Esophagus (tissue), 2 donors: Measurements from ENCODE around the gene MYRIP. TPM values are rescaled to one million over a fixed set of nuclear protein-coding genes. Genes with fewer than 3 reads are reported as not detected.

Experiments
- H3K27ac ChIP-seq, 2 donors: one replicate each; pipeline ENCODE4 v1.5.1; 2013; ENCODE audit warnings: low read depth in 2 of 2, mild to moderate bottlenecking in 2 of 2, inconsistent platforms in 1 of 2, low read length in 1 of 2, moderate library complexity in 1 of 2
- H3K27me3 ChIP-seq, 2 donors: one replicate each; pipeline ENCODE4 v1.6.1; 2013; ENCODE audit warnings: low read length in 2 of 2, control low read depth in 1 of 2, mild to moderate bottlenecking in 1 of 2; ENCODE audit not compliant: insufficient read depth in 2 of 2, control insufficient read depth in 1 of 2
- H3K36me3 ChIP-seq, 2 donors: one replicate each; pipeline ENCODE4 v1.6.1; 2013; ENCODE audit warnings: low read length in 1 of 2; ENCODE audit not compliant: control insufficient read depth in 2 of 2, insufficient read depth in 2 of 2
- H3K4me1 ChIP-seq, 2 donors: one replicate each; pipeline ENCODE4 v1.6.1; 2013; ENCODE audit warnings: low read length in 1 of 2; ENCODE audit not compliant: control insufficient read depth in 2 of 2, insufficient read depth in 2 of 2
- H3K4me3 ChIP-seq, 2 donors: one replicate each; pipeline ENCODE4 v1.5.1; 2013; ENCODE audit warnings: low read length in 2 of 2, mild to moderate bottlenecking in 2 of 2, low read depth in 1 of 2, moderate library complexity in 1 of 2
- H3K9me3 ChIP-seq, 2 donors: one replicate each; pipeline ENCODE4 v1.6.1; 2013; ENCODE audit warnings: mild to moderate bottlenecking in 2 of 2, low read depth in 1 of 2, low read length in 1 of 2, moderate library complexity in 1 of 2; ENCODE audit not compliant: control insufficient read depth in 2 of 2, insufficient read depth in 1 of 2
- WGBS, 2 donors: extraction: QIAGEN DNeasy Blood & Tissue Kit; methylation state at CpG; one replicate each; pipeline ENCODE4 v1.1.7; 2013; 5-methylcytosine and 5-hydroxymethylcytosine counted together
- polyA plus RNA-seq, 2 donors: library from polyadenylated mRNA; stranded (reverse); fragments of 200-250 nt; gene quantifications; one replicate each; pipeline ENCODE4 v1.2.3, GENCODE V29; 2013
- donor health status: healthy with polysubstance abuse.
- donor health status: Bipolar disorder and iron deficiency.

The MYRIP gene
- polyA plus RNA-seq, 2 donors: 0.29 to 0.55 TPM

DNA sequence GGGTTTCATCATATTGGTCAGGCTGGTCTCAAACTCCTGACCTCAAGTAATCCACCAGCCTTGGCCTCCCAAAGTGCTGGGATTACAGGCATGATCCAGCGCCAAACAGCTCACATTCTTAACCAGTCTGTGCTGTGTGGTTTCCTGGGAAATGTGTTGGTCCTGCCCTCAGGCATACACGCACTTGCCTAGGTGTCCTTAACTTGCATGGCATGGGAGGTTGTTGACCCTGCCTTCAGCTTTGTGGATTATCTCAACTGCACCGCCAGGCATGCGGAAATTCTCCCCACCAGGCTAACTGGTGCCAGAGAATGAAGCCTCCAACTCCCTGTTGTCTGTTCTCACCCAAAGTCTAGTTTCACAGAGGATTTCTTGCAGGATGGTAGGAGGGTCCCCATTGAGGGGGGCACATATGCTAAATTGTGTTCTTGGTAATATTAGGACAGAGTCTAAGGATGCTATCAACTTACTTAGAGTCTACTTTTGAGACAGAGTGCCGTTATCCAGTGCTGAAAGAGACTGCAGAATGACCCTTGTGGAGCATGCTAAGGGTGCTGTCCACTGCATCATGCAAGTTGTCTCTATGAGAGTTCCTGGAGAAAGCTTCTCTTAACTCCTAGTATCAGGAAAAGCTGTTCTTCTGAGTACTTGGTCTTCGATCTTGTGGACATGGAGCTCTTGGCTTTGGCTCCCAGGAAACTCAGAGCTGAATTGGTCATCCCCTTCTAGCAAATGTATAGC is 438.5 kb downstream of the MYRIP start:
- Histone ChIP-seq H3K36me3 (peaks cover 0 to 2% of the 10 kb centered on the region in 2 donors), H3K27ac (no peak overlapping the region), H3K4me1 (no peaks in the 10 kb centered on the region), H3K9me3 (peaks cover 0 to 3% of the 10 kb centered on the region in 2 donors), H3K27me3 (no peaks in the 10 kb centered on the region), H3K4me3 (no peak overlapping the region)
- WGBS, 2 donors: 93 to 94% methylated on average over 6 of the region's 6 CpGs

DNA sequence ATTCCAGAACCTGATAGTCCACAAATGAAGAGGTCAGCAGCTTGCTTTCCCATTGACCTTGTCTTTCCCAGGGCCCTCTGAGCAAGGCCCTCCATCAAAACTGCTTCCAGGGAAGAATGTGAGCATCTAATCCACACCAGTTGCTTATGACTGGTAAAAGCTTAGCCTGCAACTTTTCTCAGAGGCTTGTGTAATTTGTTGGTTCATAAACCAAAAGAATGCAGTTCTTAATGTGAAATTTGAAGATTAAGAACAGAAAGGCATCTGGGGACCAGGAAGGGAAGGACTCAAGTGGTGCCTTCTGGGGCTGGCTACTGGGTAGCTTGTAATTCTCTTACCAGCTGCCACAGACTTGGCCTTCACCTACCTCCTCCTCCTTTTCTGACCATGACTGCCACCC is 439.2 kb downstream of the MYRIP start:
- Histone ChIP-seq H3K27ac (no peak overlapping the region), H3K27me3 (no peaks in the 10 kb centered on the region), H3K4me3 (no peak overlapping the region), H3K36me3 (peaks cover 0 to 2% of the 10 kb centered on the region in 2 donors), H3K9me3 (peaks cover 0 to 3% of the 10 kb centered on the region in 2 donors), H3K4me1 (no peaks in the 10 kb centered on the region)

DNA sequence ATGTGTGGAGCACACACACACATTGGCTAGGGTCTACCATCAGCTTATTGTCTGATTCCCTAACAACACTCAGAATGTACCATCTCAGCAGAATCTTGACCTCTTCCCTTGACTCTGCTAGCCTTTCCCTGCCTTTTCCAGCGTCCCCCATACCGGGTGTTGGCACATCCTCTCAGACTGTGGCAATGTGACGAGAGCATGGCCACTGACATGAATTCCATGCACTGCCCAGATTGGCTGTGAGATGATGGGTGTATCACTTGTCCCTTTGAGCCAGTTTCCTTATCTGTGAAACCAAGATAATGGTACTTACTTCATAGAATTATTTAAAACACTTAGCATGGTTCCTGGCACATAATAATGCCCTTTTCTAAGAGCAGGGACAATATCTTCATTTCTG is 439.8 kb downstream of the MYRIP start:
- Histone ChIP-seq H3K27me3 (no peaks in the 10 kb centered on the region), H3K4me1 (no peaks in the 10 kb centered on the region), H3K9me3 (peaks cover 0 to 3% of the 10 kb centered on the region in 2 donors), H3K36me3 (peaks cover 0 to 2% of the 10 kb centered on the region in 2 donors), H3K4me3 (no peak overlapping the region), H3K27ac (no peak overlapping the region)
- WGBS, 2 donors: 87 to 95% methylated on average over 3 of the region's 3 CpGs

DNA sequence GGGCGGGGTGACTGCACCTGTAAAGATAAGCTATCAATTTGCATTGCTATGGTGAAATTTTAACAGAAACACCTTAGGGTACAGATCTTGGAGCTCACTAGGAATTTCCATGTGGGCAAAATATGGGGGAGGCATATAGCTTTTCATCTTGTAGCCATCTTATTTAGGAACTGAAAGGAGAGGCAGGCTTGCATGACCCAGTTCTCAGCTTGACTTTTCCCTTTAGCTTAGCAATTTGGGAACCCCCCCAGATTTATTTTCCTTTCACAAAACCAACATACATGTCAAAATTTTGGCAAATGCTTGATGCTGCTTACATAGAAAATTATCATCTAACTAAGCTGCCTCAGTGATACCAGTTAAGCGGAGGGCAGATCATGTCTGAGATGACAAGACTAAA is 445.1 kb downstream of the MYRIP start:
- 86 to 93% methylated on average over 2 of the region's 2 CpGs for WGBS, 2 donors
- H3K9me3 ChIP-seq: no peaks in the 10 kb centered on the region
- no peak overlapping the region for H3K27ac ChIP-seq
- no peaks in the 10 kb centered on the region for H3K4me1 ChIP-seq
- no peak overlapping the region for H3K4me3 ChIP-seq
- no peaks in the 10 kb centered on the region for H3K27me3 ChIP-seq
- H3K36me3 ChIP-seq: no peaks in the 10 kb centered on the region

DNA sequence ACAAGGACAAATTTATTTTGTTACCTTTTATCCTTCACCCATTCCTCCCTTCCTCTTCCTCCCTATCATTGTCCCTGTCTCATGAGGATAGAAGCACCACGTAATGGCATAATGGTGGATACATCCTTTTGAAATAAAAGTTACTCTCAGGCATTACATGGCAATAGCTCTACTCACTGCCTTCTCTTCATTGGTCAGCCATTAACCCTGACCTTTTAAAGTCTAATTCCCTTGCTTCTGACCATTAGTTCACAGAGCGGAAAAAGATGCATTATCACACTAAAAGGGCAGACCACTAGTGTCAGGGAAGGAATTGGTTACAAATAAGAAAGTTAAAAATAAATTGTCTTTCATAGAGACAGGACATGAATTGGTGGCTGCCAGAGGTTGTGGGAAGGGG is 445.5 kb downstream of the MYRIP start:
- H3K9me3 ChIP-seq: no peaks in the 10 kb centered on the region
- no peak overlapping the region for H3K27ac ChIP-seq
- H3K4me1 ChIP-seq: no peaks in the 10 kb centered on the region
- H3K4me3 ChIP-seq: no peak overlapping the region
- WGBS, 2 donors: 88 to 93% methylated on average over 2 of the region's 2 CpGs
- no peaks in the 10 kb centered on the region for H3K27me3 ChIP-seq
- H3K36me3 ChIP-seq: no peaks in the 10 kb centered on the region

DNA sequence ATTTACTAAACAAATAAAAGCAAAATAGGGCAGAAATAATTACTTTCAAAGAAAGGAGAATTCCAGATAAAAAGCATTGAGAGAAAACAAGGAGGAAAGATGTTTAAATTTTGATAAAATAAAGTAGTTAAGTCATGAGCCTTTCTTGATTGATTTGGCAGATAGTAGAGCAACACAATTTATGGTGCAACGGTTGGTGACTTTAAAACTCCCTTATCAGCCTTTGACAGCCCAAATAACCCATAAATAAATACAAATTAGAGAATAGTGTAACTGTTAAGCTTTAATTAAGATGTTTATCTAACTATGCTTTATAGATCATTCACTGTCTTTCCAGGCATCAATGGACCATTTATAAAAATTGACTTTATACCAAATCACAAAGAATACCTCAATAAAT is 446.1 kb downstream of the MYRIP start:
- 39 to 56% methylated on average over 1 of the region's 1 CpG for WGBS, 2 donors
- no peak overlapping the region for H3K27ac ChIP-seq
- H3K4me3 ChIP-seq: no peak overlapping the region
- no peaks in the 10 kb centered on the region for H3K36me3 ChIP-seq
- no peaks in the 10 kb centered on the region for H3K9me3 ChIP-seq
- no peaks in the 10 kb centered on the region for H3K27me3 ChIP-seq
- H3K4me1 ChIP-seq: no peaks in the 10 kb centered on the region

DNA sequence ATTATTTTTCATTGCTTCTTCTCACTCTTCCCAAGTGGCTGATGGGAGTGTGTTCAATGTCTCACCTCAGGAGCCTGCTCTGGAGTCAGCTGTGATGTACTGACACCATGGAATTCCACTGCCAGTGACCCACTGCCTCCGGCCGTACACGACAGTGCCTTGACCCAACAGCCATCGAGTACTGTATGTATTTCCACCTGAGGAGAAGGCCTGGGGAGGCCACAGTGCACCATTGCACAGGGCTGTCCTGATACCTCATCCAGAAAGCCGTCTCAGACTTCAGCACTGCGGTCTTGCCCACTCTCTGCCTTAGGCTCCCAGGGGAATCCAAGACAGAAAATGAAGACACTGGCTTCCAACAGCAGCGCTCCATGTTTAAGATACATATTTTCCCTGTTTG is 448.7 kb downstream of the MYRIP start:
- Histone ChIP-seq H3K36me3 (no peaks in the 10 kb centered on the region), H3K9me3 (no peaks in the 10 kb centered on the region), H3K27me3 (no peaks in the 10 kb centered on the region), H3K27ac (no peak overlapping the region), H3K4me1 (no peaks in the 10 kb centered on the region), H3K4me3 (no peak overlapping the region)
- 89 to 92% methylated on average over 7 of the region's 7 CpGs for WGBS, 2 donors

DNA sequence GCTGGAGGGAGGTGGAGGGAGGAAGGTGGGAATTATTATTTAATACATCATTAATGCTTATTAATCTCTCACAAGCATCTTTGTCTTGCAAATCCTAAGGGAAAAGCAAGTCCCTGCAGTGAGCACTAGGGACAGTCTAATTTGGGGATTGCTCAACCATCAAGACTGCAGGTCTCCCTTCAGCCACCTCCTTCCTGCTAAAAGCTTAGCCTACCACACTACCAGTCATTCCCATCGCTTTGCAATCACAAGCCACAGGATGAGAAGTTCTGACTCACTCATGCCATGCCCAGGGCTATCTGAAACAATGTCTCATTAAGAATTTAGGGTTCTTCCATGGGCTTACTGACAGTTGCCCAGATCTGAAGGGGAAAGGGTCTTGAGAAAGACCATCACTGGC is 449.1 kb downstream of the MYRIP start:
- no peaks in the 10 kb centered on the region for H3K36me3 ChIP-seq
- no peak overlapping the region for H3K27ac ChIP-seq
- 61 to 64% methylated on average over 1 of the region's 1 CpG for WGBS, 2 donors
- no peaks in the 10 kb centered on the region for H3K27me3 ChIP-seq
- H3K4me3 ChIP-seq: no peak overlapping the region
- H3K9me3 ChIP-seq: no peaks in the 10 kb centered on the region
- no peaks in the 10 kb centered on the region for H3K4me1 ChIP-seq

DNA sequence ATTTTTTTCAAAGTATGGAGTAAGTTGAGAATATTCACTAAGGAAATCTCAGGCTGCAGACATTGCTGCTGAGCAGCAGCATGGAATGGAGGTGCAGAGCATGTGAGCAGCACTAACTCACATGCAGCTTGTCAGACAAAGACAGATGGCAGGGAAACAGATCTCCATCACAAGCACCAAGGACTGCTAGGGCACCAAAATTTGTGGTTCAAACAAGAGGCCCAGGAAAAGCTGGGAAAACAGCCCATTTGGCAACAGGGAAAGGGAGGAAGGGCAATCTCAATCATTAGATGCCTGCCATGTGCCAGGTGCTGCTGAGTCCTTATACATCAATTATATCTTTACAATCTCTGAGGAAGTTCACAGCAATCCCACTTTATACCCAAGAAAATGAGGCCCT is 452.9 kb downstream of the MYRIP start:
- no peaks in the 10 kb centered on the region for H3K36me3 ChIP-seq
- no peaks in the 10 kb centered on the region for H3K27me3 ChIP-seq
- no peak overlapping the region for H3K27ac ChIP-seq
- H3K4me1 ChIP-seq: no peaks in the 10 kb centered on the region
- no peaks in the 10 kb centered on the region for H3K9me3 ChIP-seq
- no peak overlapping the region for H3K4me3 ChIP-seq

DNA sequence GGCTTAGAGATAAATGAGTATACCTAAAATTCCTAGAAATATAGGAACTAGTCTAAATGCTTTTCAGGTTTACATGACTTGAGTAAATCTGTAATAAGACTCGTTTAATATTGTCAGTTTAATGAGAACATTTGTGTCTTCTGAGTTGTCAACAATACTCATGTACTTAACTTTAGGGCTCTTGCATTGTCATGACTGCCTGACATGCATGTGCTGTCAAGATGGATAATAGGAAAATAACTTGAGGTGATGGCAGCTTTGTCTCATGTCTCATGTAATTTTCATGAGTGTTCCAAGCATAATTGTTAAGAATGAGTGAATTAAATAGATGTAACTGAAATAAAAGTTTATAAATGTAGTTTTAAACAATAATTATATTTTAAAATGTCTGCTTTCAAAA is 455.0 kb downstream of the MYRIP start:
- H3K4me1 ChIP-seq: no peaks in the 10 kb centered on the region
- H3K27me3 ChIP-seq: no peaks in the 10 kb centered on the region
- WGBS, 2 donors: 76 to 78% methylated on average over 1 of the region's 1 CpG
- no peak overlapping the region for H3K4me3 ChIP-seq
- H3K36me3 ChIP-seq: no peaks in the 10 kb centered on the region
- no peak overlapping the region for H3K27ac ChIP-seq
- H3K9me3 ChIP-seq: no peaks in the 10 kb centered on the region
